OCI-LY7 (cell line): Measurements from ENCODE around the gene ROR2. TPM values are rescaled to one million over a fixed set of nuclear protein-coding genes. Genes with fewer than 3 reads are reported as not detected.

Experiments
- BruUV-seq: library from RNA; stranded (reverse); fragments of 400-500 nt; replicated peaks from 2 replicates; lab custom pipeline; 2021; lab: Mats Ljungman, UMichigan
- CTCF ChIA-PET: fragments of 300-600 bp; sonication (Branson Sonifier 250); formaldehyde crosslinking; loops from one replicate; lab custom pipeline; 2022; ENCODE audit warnings: antibody characterized with exemption; ENCODE audit not compliant: unreplicated experiment; lab: Charles Lee
- POLR2A ChIA-PET: fragments of 300-600 bp; sonication (Branson Sonifier 250); formaldehyde crosslinking; loops from one replicate; lab custom pipeline; 2022; ENCODE audit warnings: antibody characterized with exemption; lab: Charles Lee
- DNase-seq: peaks from one replicate; pipeline ENCODE4 v3.0.0-alpha.2; 2015; ENCODE audit warnings: low spot score
- H2AFZ ChIP-seq: fragments of 200-600 bp; sonication (generic), shearing (Covaris generic); 2 replicates; pipeline ENCODE4 v1.6.1; 2014; ENCODE audit warnings: mild to moderate bottlenecking, antibody characterized with exemption, low read length, moderate library complexity
- H3K27ac ChIP-seq: fragments of 200-600 bp; sonication (generic); 2 replicates; pipeline ENCODE4 v1.5.1; 2014; ENCODE audit warnings: mixed run types, low read depth, mild to moderate bottlenecking, moderate library complexity, low read length, inconsistent platforms; ENCODE audit not compliant: poor library complexity, severe bottlenecking
- H3K36me3 ChIP-seq: fragments of 200-600 bp; sonication (generic); 2 replicates; pipeline ENCODE4 v1.6.1; 2014; ENCODE audit warnings: mild to moderate bottlenecking, antibody characterized with exemption, low read length, moderate library complexity, mixed read lengths; ENCODE audit not compliant: insufficient read depth
- H3K4me1 ChIP-seq: fragments of 200-600 bp; sonication (generic); 2 replicates; pipeline ENCODE4 v1.5.1; 2014; ENCODE audit warnings: mild to moderate bottlenecking, low read length; ENCODE audit not compliant: insufficient read depth, poor library complexity, severe bottlenecking
- H3K4me2 ChIP-seq: fragments of 200-600 bp; sonication (generic); 2 replicates; pipeline ENCODE4 v1.6.1; 2014; ENCODE audit warnings: mild to moderate bottlenecking, low read length
- H3K4me3 ChIP-seq: fragments of 200-600 bp; sonication (generic); 2 replicates; pipeline ENCODE4 v1.5.1; 2014; ENCODE audit warnings: mild to moderate bottlenecking, low read depth, low read length; ENCODE audit not compliant: poor library complexity, severe bottlenecking
- H3K79me2 ChIP-seq: fragments of 200-600 bp; sonication (generic); 2 replicates; pipeline ENCODE4 v1.6.1; 2016; ENCODE audit warnings: low read depth, mild to moderate bottlenecking, low read length, moderate library complexity, mixed read lengths; ENCODE audit not compliant: insufficient read depth
- H3K9me2 ChIP-seq: fragments of 200-600 bp; sonication (generic); 2 replicates; pipeline ENCODE4 v1.6.1; 2016; ENCODE audit warnings: mild to moderate bottlenecking, low read length, mixed read lengths; ENCODE audit not compliant: insufficient read depth
- H3K9me3 ChIP-seq: fragments of 200-600 bp; sonication (generic); 2 replicates; pipeline ENCODE4 v1.6.1; 2014; ENCODE audit warnings: mild to moderate bottlenecking, mixed run types, low read length, mixed read lengths
- H4K20me1 ChIP-seq: fragments of 200-600 bp; sonication (generic); 2 replicates; pipeline ENCODE4 v1.6.1; 2014; ENCODE audit warnings: mild to moderate bottlenecking, antibody characterized with exemption, low read length, moderate library complexity, mixed read lengths; ENCODE audit not compliant: insufficient read depth
- EZH2phosphoT487 ChIP-seq: fragments of 200-600 bp; sonication (generic); IDR thresholded peaks from 2 replicates; pipeline ENCODE4 v1.6.1; 2018; ENCODE audit warnings: low read depth, borderline replicate concordance, mild to moderate bottlenecking, mixed run types, antibody characterized with exemption, low read length, moderate library complexity, mixed read lengths
- intact Hi-C: fragments of 100-400 bp; cut with micrococcal nuclease; formaldehyde crosslinking; loops from one replicate; pipeline ENCODE4 v1.10.0; 2022; ENCODE audit not compliant: unreplicated experiment
- total RNA-seq, 2 experiments: library from RNA; depleted of rRNA in 1 of 2; stranded (reverse); fragments of >200 nt in 1 of 2; shearing (Covaris generic) in 1 of 2; gene quantifications; 2 replicates each; pipeline ENCODE4 v1.2.3, GENCODE V29; 2014 to 2022
- TF ChIP-seq, protein P1 (sequence below): fragments of 200-600 bp; sonication (generic); conservative IDR thresholded peaks from 2 replicates; pipeline ENCODE4 v1.5.1; 2014; ENCODE audit warnings: mild to moderate bottlenecking, antibody characterized with exemption, low read length, moderate library complexity, mixed read lengths

The ROR2 gene
- total RNA-seq, 2 experiments from 2014 or later: 0.10 to 0.19 TPM

DNA sequence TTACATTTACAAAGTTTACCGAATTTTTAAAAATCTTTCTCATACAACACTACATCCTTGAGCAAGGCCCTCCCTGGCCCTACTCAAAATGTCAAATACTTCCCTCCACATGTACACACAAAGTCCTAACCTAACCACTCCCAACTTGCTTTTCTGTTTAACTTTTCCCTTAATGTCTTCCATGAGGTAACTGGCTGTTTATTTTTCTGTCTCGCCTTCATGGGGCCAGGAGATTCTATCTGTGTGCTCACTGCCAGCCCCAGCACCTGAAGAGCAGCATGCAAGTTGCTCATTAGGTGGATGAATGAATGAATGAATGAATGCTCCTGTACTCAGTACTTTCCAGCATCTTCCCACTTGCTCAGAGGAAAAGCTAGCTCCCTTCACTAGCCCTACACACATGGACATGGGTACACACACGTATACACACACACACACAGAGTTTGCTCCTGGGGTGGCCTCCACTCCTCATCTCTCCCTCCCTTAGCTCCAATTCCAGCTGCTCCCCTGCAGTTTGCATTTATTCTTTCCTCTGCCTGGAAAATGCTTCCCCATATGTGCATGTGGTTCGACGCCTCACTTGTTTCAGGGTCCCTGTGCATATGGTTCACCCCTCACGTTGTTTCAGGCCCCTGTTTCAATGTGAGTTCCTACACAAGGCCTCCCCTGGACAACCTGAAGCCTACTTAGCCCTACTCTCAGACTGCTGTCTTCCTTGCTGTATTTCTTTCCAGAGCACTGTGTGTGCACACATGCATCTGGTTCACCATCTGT lies 165.2 kb downstream of the ROR2 start:
- Histone ChIP-seq H3K79me2 (no peaks in the 10 kb centered on the region), H3K4me1 (no peaks in the 10 kb centered on the region), H3K4me2 (no peak overlapping the region), H3K4me3 (no peak overlapping the region), H4K20me1 (no peaks in the 10 kb centered on the region), H3K9me2 (no peaks in the 10 kb centered on the region), H3K27ac (no peak overlapping the region), H3K9me3 (no peaks in the 10 kb centered on the region), H2AFZ (no peak overlapping the region), H3K36me3 (no peaks in the 10 kb centered on the region)
- TF ChIP-seq, protein P1, sequence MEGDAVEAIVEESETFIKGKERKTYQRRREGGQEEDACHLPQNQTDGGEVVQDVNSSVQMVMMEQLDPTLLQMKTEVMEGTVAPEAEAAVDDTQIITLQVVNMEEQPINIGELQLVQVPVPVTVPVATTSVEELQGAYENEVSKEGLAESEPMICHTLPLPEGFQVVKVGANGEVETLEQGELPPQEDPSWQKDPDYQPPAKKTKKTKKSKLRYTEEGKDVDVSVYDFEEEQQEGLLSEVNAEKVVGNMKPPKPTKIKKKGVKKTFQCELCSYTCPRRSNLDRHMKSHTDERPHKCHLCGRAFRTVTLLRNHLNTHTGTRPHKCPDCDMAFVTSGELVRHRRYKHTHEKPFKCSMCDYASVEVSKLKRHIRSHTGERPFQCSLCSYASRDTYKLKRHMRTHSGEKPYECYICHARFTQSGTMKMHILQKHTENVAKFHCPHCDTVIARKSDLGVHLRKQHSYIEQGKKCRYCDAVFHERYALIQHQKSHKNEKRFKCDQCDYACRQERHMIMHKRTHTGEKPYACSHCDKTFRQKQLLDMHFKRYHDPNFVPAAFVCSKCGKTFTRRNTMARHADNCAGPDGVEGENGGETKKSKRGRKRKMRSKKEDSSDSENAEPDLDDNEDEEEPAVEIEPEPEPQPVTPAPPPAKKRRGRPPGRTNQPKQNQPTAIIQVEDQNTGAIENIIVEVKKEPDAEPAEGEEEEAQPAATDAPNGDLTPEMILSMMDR: no peak
- TF ChIP-seq EZH2phosphoT487: no peak
- DNase-seq: no peak
- ChIA-PET POLR2A (no interaction called here), CTCF (no interaction called here)
- intact Hi-C loops: no loop called here
- no TSS peak for BruUV-seq

DNA sequence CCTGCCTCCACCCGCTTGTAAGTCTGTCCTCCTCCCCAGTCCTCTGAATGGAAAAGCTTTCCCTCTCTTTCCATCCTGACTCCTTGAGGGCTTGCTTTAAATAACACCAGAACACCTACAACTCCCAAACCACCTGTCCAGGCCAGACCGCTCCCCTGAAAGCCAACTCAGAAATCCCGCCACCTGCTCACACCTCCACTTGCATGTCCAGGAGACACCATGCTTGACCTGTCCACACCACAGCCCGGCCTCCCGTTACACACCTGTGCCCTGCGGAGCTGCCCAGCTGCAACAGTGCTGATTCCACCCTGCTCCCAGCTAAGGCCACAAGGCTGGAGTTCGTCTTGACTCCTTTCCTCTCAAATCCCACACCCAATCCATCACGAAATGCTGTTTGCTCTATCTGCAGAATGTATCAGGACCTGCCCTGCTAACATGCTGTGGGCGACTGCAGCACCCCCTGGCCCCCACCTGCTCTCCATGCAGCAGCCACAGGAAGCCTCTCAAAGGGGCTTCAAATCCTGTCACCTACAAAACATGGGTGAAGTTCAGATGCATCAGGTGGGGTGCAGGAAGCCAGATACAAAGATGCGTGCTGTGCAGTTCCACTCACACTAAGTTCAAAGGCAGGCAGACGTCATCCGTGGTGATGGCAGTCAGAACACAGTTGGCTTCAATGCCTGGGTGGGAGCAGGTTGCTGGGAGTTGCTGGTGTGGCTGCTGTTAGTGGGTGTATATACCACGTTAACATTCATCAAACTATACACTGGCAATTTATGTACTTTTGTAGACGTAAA lies 166.0 kb downstream of the ROR2 start:
- H3K36me3 ChIP-seq: no peaks in the 10 kb centered on the region
- no peaks in the 10 kb centered on the region for H4K20me1 ChIP-seq
- no peak overlapping the region for H3K4me3 ChIP-seq
- no peak for TF ChIP-seq EZH2phosphoT487
- TF ChIP-seq, protein P1: no peak
- ChIA-PET CTCF (no interaction called here), POLR2A (interaction anchor here (0.6 kb wide), 1 partner anchor 169 kb away, joined by 3 read pairs; no protein-coding TSS in a partner anchor)
- H3K4me1 ChIP-seq: no peaks in the 10 kb centered on the region
- BruUV-seq: no TSS peak
- DNase-seq: no peak
- H3K27ac ChIP-seq: no peak overlapping the region
- no peak overlapping the region for H2AFZ ChIP-seq
- no peaks in the 10 kb centered on the region for H3K9me2 ChIP-seq
- intact Hi-C loops: no loop called here
- no peak overlapping the region for H3K4me2 ChIP-seq
- no peaks in the 10 kb centered on the region for H3K9me3 ChIP-seq
- no peaks in the 10 kb centered on the region for H3K79me2 ChIP-seq
